NCI-H69 (cell line): Measurements from ENCODE around the gene VKORC1.

Source experiments
- DNase-seq: peaks from one replicate; lab custom pipeline; 2025; lab: John Stamatoyannopoulos, UW

The VKORC1 gene

DNA sequence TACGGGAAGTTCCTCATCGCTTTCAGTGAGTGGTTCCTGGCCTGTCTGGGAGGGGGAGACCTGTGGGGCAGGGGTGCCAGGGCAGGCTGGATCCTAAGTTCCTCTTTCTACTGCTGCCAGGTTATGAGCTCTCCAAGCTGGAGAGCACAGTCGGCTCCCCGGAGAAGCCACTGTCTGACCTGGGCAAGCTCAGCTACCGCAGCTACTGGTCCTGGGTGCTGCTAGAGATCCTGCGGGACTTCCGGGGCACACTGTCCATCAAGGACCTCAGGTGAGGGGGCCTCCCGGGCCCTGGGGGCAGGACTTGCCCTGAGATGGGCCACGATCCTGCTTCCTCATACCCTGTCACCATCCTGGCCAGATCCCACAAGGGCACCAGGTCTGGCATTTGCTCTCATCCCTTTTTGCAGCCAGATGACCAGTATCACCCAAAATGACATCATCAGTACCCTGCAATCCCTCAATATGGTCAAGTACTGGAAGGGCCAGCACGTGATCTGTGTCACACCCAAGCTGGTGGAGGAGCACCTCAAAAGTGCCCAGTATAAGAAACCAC lies 35.8 kb upstream of the VKORC1 start:
- no peak for DNase-seq

- no peak for DNase-seq
These were observed 35.2 kb upstream of the VKORC1 start for GRCh38 chr16:31129568-31130335.

GRCh38 chr16:31128711-31129567 lies 34.3 kb upstream of the VKORC1 start:
- no peak for DNase-seq

DNA sequence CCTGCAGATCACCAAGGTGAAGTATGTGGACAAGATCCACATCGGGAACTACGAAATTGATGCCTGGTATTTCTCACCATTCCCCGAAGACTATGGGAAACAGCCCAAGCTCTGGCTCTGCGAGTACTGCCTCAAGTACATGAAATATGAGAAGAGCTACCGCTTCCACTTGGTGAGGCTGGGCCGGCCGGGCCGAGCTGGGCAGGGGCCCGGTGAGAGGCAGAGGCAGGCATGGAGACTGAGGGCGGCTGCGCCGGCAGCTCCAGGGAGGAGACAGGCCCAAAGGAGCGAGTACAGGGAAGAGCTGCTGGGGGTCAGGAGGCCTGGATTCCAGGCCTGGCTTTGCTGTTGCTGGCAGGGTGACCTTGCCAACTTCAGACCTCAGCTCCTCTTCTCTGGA lies 32.6 kb upstream of the VKORC1 start:
- DNase-seq = no peak

GRCh38 chr16:31125844-31126243 lies 31.2 kb upstream of the VKORC1 start:
- no peak for DNase-seq

DNA sequence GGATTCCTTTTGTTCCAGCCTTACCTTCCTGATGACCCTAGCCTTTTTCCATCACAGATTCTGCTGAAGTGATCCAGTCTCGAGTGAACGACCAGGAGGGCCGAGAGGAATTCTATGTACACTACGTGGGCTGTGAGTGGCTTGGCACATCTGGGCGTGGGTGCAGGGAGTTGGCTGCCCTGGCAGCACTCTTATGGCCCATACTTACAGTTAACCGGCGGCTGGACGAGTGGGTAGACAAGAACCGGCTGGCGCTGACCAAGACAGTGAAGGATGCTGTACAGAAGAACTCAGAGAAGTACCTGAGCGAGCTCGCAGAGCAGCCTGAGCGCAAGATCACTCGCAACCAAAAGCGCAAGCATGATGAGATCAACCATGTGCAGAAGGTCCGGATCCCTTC lies 25.5 kb upstream of the VKORC1 start:
- DNase-seq = no peak

- DNase-seq = no peak
These were observed 23.9 kb upstream of the VKORC1 start for GRCh38 chr16:31118223-31119155.

DNA sequence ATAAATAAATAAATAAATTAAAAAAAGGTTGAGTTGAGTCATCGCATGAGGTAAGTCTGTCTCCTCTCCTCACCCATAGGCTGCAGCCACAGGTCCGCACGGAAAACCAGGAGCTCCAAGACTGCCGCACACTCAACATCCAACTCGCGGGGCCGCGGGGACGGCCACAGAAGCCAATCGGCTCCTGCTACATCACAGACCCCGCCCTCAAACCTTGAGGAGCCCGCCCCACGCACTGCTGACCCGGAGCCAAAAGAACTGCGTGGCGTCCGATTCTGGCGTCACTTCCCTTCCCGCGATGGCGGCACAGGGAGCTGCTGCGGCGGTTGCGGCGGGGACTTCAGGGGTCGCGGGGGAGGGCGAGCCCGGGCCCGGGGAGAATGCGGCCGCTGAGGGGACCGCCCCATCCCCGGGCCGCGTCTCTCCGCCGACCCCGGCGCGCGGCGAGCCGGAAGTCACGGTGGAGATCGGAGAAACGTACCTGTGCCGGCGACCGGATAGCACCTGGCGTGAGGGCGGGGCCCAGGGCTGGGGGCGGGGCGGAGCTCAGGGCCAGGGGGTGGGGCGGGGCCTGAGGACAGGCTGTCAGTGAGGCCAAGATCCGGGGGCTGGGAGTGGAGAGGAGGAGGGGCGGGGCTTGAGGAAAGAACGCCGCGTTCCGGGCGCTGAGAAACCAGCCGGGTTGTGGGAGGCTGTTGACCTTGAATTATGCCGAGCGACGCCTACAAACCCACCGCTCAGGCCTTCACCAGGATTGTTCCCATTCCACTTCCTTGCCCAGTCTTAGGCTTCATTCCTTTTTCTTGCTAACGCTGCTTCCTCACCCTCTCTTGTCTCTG lies 23.0 kb upstream of the VKORC1 start, which contains the start of gene KAT8:
KAT8 (plus strand) TSS at position 281 of the 839 bp plus-strand sequence; CDS start at position 299, 18 bp downstream.
- DNase-seq = peak; percentile 99

DNA sequence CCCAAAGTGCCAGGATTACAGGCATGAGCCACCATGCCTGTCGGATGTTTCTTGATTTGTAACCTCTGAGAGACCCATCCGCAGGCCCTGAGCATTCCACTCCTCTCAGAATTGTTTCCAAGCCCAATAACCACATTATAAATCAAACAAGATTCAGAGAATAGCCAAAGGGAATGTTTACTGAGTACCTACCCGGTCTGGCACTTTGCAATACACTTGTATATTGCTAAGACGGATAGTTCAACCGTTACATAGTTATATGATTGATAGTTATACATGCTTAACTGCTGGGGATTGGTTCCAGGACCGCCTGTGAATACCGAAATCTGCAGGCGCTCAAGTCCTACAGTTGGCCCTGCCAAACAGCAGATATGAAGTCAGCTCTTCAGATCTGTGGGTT lies 19.9 kb upstream of the VKORC1 start:
- no peak for DNase-seq

DNA sequence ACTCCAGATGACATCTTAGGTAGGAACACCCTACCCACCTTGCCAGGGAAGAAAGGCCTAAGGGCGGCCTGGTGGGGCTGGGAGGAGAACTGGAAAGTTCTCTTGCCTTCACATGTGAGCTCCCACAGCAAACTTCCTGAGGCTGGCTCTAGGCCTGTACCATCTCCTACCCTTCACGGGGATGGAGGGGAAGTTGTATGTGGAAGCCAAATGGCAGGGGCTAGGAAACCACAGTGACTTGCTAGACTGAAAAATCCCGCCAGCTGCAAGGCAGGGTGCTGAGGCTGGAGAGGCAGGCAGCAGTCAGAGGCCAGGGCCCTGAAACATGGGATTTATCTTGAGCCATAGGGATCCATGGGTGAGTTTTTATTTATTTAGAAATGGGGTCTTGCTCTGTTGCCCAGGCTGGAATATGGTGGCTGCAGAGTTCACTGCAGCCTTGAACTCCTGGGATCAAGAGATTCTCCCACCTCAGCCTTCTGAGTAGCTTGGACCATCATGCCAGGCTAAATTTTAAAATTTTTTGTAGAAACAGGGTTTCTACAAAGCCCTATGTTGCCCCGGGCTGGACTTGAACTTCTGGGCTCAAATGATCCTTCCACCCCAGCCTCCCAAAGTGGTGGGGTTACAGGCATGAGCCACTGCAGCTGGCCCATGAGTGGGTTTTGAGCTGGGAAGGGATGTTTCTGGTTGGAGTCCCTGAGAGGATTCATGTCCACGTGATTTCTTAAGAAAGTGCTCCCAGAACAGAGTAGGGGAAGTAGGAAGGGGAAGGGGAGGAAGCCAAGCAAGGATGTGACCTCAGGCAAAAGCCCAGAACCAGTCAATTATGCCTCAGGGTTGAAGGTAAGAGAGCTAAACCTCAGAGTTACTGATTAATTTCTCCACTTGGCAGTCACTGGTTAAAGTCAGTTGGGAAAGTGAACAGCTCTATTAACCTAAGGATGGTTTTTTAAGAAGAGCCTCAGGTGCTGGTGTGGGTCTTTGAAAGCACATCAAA lies 18.8 kb upstream of the VKORC1 start:
- no peak for DNase-seq

DNA sequence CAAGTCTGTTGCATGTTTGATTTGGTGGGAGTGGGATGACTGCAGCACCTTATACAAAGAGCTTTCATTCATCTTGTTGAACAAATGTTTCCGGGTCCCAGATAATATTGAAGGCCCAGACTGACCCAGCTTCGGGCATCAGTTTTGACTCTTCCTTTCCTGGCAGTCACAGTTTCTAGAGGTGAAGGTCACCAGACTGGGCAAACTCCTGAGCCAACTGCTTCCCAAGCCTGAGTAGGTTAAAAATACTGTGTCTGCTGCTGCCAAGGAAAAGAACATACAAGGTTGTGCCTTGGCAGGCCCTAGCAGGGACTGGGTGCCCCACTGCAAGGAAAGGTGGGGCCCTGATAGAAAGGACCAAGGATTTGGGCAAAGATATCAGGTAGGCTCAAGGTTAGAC lies 18.1 kb upstream of the VKORC1 start:
- DNase-seq = no peak

DNA sequence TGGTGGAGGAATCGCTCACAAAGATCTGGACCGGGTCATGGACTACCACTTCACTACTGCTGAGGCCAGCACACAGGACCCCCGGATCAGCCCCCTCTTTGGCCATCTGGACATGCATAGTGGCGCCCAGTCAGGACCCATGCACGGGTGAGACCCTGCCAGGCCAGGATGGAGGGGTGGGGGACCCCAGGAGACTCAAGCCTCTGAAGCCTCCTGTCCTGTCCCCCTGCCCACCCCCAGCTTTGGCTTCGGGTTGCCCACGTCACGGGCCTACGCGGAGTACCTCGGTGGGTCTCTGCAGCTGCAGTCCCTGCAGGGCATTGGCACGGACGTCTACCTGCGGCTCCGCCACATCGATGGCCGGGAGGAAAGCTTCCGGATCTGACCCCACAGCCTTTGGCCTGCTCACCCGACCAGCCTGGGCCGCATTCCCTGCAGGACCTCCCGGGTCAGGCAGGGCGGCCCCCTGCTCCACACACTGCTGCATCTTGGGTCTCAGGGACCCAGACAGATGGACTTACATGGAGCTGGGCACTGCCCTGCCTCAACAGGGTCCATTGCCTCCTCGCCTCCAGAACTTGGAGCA lies 17.4 kb upstream of the VKORC1 start:
- DNase-seq = no peak

DNA sequence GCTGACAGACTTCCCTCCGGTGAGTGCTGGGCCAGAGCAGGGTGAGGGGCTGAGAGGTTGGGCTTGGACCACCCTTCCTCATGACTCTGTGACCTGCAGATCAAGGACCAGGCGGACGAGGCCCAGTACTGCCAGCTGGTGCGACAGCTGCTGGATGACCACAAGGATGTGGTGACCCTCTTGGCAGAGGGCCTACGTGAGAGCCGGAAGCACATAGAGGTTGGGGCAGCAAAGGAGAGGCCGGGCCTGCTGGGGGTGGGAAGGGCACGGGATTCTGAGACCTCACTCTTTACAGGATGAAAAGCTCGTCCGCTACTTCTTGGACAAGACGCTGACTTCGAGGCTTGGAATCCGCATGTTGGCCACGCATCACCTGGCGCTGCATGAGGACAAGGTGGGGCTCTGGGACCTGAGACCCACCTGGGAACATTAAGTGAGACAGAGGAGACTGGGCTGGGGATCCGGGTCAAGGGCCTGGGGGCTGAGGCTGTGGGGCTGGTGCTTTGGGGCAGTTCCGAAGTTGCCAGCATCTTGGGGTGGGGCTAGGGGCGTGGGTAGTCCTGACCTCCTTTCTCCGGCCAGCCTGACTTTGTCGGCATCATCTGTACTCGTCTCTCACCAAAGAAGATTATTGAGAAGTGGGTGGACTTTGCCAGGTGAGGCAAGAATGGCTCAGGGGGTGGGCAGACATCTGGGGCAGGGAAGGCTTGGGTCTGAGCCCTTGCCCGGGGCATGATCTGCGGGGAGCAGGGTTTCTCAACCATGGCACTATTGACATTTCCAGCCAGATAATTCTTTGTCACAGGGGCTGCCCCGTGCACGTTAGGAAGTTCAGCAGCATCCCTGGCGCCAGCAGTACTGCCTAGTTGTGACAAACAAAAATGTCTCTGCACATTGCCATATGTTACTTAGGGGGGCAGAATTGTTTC lies 15.8 kb upstream of the VKORC1 start:
- no peak for DNase-seq

DNA sequence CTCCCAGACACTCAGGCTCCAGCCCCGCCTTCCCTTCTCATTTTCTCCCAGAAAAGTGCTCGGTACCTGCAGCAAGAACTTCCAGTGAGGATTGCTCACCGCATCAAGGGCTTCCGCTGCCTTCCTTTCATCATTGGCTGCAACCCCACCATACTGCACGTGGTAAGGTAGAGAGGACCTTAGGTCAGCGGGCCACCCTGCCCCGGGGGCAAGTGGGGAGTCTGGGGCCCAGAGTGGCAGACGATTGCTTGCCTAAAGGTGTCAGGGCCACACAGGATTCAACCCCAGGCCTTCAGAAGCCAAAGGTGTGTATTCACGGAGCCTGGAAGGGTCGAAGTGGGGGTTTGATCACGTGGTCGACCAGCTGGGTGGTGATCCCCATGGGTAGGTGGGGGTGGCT lies 15.0 kb upstream of the VKORC1 start:
- no peak for DNase-seq

- DNase-seq = no peak
These were observed 14.4 kb upstream of the VKORC1 start for GRCh38 chr16:31108794-31109558.

DNA sequence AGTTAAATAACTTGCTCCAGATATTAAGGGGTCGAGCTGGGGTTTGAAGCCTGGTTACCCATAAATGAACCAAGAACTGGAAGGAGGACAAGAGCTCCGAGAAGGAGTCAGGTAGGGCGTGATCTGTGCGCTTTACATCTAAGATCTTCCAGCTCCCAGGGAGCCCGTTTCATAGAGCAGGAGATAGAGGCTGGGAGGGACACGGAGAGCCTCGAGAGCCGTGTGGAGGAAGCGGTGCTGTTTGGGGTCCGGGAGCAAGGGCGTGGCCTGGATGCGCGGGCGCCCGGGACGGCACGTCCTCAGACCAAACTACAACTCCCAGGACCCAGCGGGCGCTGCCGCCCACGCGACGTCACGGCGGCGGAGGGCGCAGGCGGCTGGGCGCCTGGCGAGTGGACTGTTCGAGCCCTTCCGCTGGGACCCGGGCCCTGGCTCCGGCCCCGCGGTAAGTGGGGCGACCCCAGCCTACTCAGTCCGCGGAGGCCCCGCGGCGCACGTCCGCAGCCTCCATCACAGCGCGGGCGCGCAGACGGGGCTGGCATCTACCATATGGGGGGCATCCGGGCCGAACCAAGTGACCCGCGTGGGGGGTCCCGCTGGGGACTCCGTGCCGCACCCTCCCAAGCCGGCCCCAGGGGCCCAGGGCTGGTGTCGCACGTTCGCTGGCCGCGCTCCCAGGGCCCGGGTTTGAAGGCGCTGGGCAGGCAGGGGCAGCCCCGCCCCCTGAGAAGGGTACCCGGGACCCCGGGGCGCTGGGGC lies 13.6 kb upstream of the VKORC1 start, which contains the start of gene BCKDK:
BCKDK (plus strand) TSS at position 352 of the 759 bp plus-strand sequence. CDS start 838 bp downstream, outside the sequence.
- peak; percentile 86 for DNase-seq
